ENCODE measurements around the gene FOXR2. TPM values are rescaled to one million over a fixed set of nuclear protein-coding genes. Genes with fewer than 3 reads are reported as not detected.

Gene FOXR2
- total RNA-seq (not detected), polyA plus RNA-seq (not detected)
- long read RNA-seq, donor 1 = 0 reads
- long read RNA-seq, donor 2 = 0 reads
- long read RNA-seq, donor 3 = 0 reads
- long read RNA-seq, donor 4 = 0 reads
- long read RNA-seq, donor 5 = 0 reads
- long read RNA-seq, donor 6 = 0 reads
- long read RNA-seq, donor 7 = 0 reads
- long read RNA-seq, donor 8 = 0 reads
- long read RNA-seq, donor 9 = 0 reads
- long read RNA-seq, donor 10 = 0 reads

DNA sequence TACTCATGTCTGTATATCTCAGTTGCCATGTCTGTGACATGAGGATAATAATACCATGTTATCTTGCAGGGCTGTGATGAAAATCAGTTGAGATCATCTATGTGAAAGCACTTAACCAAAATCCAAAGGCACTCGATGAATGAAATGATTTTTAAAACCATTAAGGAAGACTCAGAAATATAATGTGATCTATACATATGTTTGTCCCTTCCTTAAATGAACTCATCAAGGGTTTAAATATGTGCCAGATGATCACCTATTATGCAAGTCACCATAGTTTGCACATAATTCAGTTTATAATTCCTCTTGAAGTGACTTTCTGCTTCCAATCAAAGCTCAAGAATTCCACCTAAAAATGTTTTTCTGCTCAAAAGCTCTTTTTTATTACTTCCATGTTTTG, at the start of gene FOXR2:
Gene FOXR2, plus strand, starts transcription at position 301 of the 400 bp plus-strand sequence. CDS start 312 bp downstream, outside the sequence.
- Histone ChIP-seq H3K27ac (ENCODE audit: low read depth in 1 of 2, low read length in 1 of 2) (no peak within 1 kb of the TSS), H3K36me3 (ENCODE audit: control insufficient read depth in 2 of 2, insufficient read depth in 2 of 2, low read length in 1 of 2) (no peaks in the 10 kb centered on the region), H3K27me3 (ENCODE audit: control insufficient read depth in 2 of 2, insufficient read depth in 1 of 2, low read length in 1 of 2) (no peaks in the 10 kb centered on the region), H3K4me3 (ENCODE audit: low read length in 2 of 2) (no peak within 1 kb of the TSS), H3K4me1 (ENCODE audit: control insufficient read depth in 2 of 2, insufficient read depth in 2 of 2, low read length in 2 of 2) (no peaks in the 10 kb centered on the region), H3K9me3 (ENCODE audit: control insufficient read depth in 2 of 2, insufficient read depth in 1 of 2, low read length in 1 of 2) (no peaks in the 10 kb centered on the region)
- no peak for DNase-seq (ENCODE audit: low read depth in 6 of 9, low spot score in 9 of 9)
- WGBS = 100% methylated on average over 1 of the region's 1 CpG

DNA sequence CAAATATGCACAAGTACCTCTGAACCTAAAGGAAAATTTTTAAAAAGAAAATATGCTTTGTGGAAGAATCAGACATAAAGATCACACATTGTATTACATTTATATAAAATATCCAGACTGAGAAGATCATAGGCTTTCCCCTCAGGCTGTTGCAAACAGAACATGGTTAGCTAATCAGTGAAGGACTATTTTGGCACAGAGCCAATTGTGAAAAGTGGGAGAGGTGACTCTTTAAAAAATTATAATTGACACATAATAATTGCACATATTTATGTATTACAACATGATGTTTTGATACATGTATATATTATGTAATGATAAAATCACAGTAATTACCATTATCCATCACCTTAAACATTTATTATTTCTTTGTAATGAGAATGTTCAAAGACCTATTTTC, 44.1 kb upstream of the FOXR2 start:
- no peak for DNase-seq (ENCODE audit: low read depth in 6 of 9, low spot score in 9 of 9)
- no peak overlapping the region for H3K27ac ChIP-seq (ENCODE audit: low read depth in 1 of 2, low read length in 1 of 2)
- H3K4me3 ChIP-seq (ENCODE audit: low read length in 2 of 2) = no peak overlapping the region

GRCh38 chrX:55582447-55582846, 40.8 kb upstream of the FOXR2 start:
- Histone ChIP-seq H3K9me3 (ENCODE audit: control insufficient read depth in 2 of 2, insufficient read depth in 1 of 2, low read length in 1 of 2) (no peaks in the 10 kb centered on the region), H3K4me1 (ENCODE audit: control insufficient read depth in 2 of 2, insufficient read depth in 2 of 2, low read length in 2 of 2) (no peaks in the 10 kb centered on the region), H3K27me3 (ENCODE audit: control insufficient read depth in 2 of 2, insufficient read depth in 1 of 2, low read length in 1 of 2) (no peaks in the 10 kb centered on the region), H3K4me3 (ENCODE audit: low read length in 2 of 2) (no peak overlapping the region), H3K27ac (ENCODE audit: low read depth in 1 of 2, low read length in 1 of 2) (no peak overlapping the region), H3K36me3 (ENCODE audit: control insufficient read depth in 2 of 2, insufficient read depth in 2 of 2, low read length in 1 of 2) (no peaks in the 10 kb centered on the region)
- WGBS = 97% methylated on average over 1 of the region's 1 CpG
- no peak for DNase-seq (ENCODE audit: low read depth in 6 of 9, low spot score in 9 of 9)

More for the DNA sequence above, 44.1 kb upstream of the FOXR2 start:
- Histone ChIP-seq H3K9me3 (ENCODE audit: control insufficient read depth in 2 of 2, insufficient read depth in 1 of 2, low read length in 1 of 2) (no peaks in the 10 kb centered on the region), H3K36me3 (ENCODE audit: control insufficient read depth in 2 of 2, insufficient read depth in 2 of 2, low read length in 1 of 2) (no peaks in the 10 kb centered on the region), H3K4me1 (ENCODE audit: control insufficient read depth in 2 of 2, insufficient read depth in 2 of 2, low read length in 2 of 2) (no peaks in the 10 kb centered on the region), H3K27me3 (ENCODE audit: control insufficient read depth in 2 of 2, insufficient read depth in 1 of 2, low read length in 1 of 2) (no peaks in the 10 kb centered on the region)

DNA sequence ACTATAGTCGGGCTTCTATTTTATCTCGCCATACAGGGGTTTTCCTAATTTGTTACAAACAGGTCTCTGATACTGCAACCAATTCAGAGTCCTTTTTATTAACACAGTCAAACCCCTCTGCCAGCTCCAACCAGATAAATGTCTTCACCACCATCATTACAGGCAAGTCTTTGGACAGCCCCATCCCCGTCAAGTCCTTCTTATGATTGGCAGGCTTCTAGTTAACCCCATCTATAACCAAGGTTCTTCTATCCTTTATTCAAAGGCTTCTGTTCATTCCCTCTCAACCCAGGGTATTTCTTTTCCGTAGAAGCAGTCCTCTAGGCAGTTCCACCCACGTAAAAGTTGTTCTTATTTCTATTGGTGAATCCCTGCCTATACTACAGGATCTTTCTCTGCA, 29.9 kb upstream of the FOXR2 start:
- Histone ChIP-seq H3K4me1 (ENCODE audit: control insufficient read depth in 2 of 2, insufficient read depth in 2 of 2, low read length in 2 of 2) (no peaks in the 10 kb centered on the region), H3K4me3 (ENCODE audit: low read length in 2 of 2) (no peak overlapping the region), H3K9me3 (ENCODE audit: control insufficient read depth in 2 of 2, insufficient read depth in 1 of 2, low read length in 1 of 2) (no peaks in the 10 kb centered on the region), H3K27ac (ENCODE audit: low read depth in 1 of 2, low read length in 1 of 2) (no peak overlapping the region), H3K27me3 (ENCODE audit: control insufficient read depth in 2 of 2, insufficient read depth in 1 of 2, low read length in 1 of 2) (no peaks in the 10 kb centered on the region), H3K36me3 (ENCODE audit: control insufficient read depth in 2 of 2, insufficient read depth in 2 of 2, low read length in 1 of 2) (no peaks in the 10 kb centered on the region)
- 93% methylated on average over 5 of the region's 5 CpGs for WGBS
- DNase-seq (ENCODE audit: low read depth in 6 of 9, low spot score in 9 of 9) = no peak

DNA sequence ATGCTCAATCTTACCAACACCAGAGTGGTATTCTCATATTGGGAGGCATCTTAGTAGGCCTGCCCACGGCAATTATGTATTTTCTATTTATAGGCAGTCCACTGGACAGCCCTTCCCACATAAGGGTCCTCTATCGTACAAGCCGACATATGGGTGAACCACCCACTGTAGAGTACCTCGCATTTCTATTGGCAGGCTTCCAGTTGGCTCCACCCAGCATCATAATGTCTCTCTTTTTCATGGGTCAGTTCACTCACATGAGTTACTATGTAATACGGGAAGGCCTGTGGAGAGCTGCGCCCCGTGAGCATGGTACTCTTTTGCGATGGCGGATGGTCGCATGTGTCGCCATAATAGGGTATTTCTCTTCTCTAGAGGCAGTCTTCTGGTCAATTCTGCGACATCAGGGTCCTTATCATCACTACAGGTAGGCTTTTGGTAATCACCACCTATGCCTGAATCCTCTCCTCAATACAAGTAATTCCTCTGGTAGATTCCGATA, 29.4 kb upstream of the FOXR2 start:
- H3K27me3 ChIP-seq (ENCODE audit: control insufficient read depth in 2 of 2, insufficient read depth in 1 of 2, low read length in 1 of 2) = no peaks in the 10 kb centered on the region
- no peak for DNase-seq (ENCODE audit: low read depth in 6 of 9, low spot score in 9 of 9)
- WGBS = 93% methylated on average over 13 of the region's 13 CpGs

GRCh38 chrX:55598333-55598732, 24.9 kb upstream of the FOXR2 start:
- WGBS = 87% methylated on average over 7 of the region's 7 CpGs
- Histone ChIP-seq H3K27ac (ENCODE audit: low read depth in 1 of 2, low read length in 1 of 2) (no peak overlapping the region), H3K4me3 (ENCODE audit: low read length in 2 of 2) (no peak overlapping the region), H3K4me1 (ENCODE audit: control insufficient read depth in 2 of 2, insufficient read depth in 2 of 2, low read length in 2 of 2) (no peaks in the 10 kb centered on the region), H3K9me3 (ENCODE audit: control insufficient read depth in 2 of 2, insufficient read depth in 1 of 2, low read length in 1 of 2) (no peaks in the 10 kb centered on the region), H3K36me3 (ENCODE audit: control insufficient read depth in 2 of 2, insufficient read depth in 2 of 2, low read length in 1 of 2) (no peaks in the 10 kb centered on the region), H3K27me3 (ENCODE audit: control insufficient read depth in 2 of 2, insufficient read depth in 1 of 2, low read length in 1 of 2) (no peaks in the 10 kb centered on the region)
- DNase-seq (ENCODE audit: low read depth in 6 of 9, low spot score in 9 of 9) = no peak

More for the DNA sequence above, 29.4 kb upstream of the FOXR2 start:
- Histone ChIP-seq H3K9me3 (ENCODE audit: control insufficient read depth in 2 of 2, insufficient read depth in 1 of 2, low read length in 1 of 2) (no peaks in the 10 kb centered on the region), H3K36me3 (ENCODE audit: control insufficient read depth in 2 of 2, insufficient read depth in 2 of 2, low read length in 1 of 2) (no peaks in the 10 kb centered on the region), H3K4me1 (ENCODE audit: control insufficient read depth in 2 of 2, insufficient read depth in 2 of 2, low read length in 2 of 2) (no peaks in the 10 kb centered on the region), H3K27ac (ENCODE audit: low read depth in 1 of 2, low read length in 1 of 2) (no peak overlapping the region), H3K4me3 (ENCODE audit: low read length in 2 of 2) (no peak overlapping the region)

- H3K27ac ChIP-seq (ENCODE audit: low read depth in 1 of 2, low read length in 1 of 2) = no peak overlapping the region
- H3K9me3 ChIP-seq (ENCODE audit: control insufficient read depth in 2 of 2, insufficient read depth in 1 of 2, low read length in 1 of 2) = no peaks in the 10 kb centered on the region
- H3K27me3 ChIP-seq (ENCODE audit: control insufficient read depth in 2 of 2, insufficient read depth in 1 of 2, low read length in 1 of 2) = no peaks in the 10 kb centered on the region
- H3K4me3 ChIP-seq (ENCODE audit: low read length in 2 of 2) = no peak overlapping the region
- no peak for DNase-seq (ENCODE audit: low read depth in 6 of 9, low spot score in 9 of 9)
- 83% methylated on average over 2 of the region's 2 CpGs for WGBS
- H3K4me1 ChIP-seq (ENCODE audit: control insufficient read depth in 2 of 2, insufficient read depth in 2 of 2, low read length in 2 of 2) = no peaks in the 10 kb centered on the region
- no peaks in the 10 kb centered on the region for H3K36me3 ChIP-seq (ENCODE audit: control insufficient read depth in 2 of 2, insufficient read depth in 2 of 2, low read length in 1 of 2)
These were observed 3.7 kb upstream of the FOXR2 start for GRCh38 chrX:55619547-55619946.

- H3K36me3 ChIP-seq (ENCODE audit: control insufficient read depth in 2 of 2, insufficient read depth in 2 of 2, low read length in 1 of 2) = no peaks in the 10 kb centered on the region
- no peaks in the 10 kb centered on the region for H3K4me1 ChIP-seq (ENCODE audit: control insufficient read depth in 2 of 2, insufficient read depth in 2 of 2, low read length in 2 of 2)
- H3K27ac ChIP-seq (ENCODE audit: low read depth in 1 of 2, low read length in 1 of 2) = no peak overlapping the region
- H3K27me3 ChIP-seq (ENCODE audit: control insufficient read depth in 2 of 2, insufficient read depth in 1 of 2, low read length in 1 of 2) = no peaks in the 10 kb centered on the region
- DNase-seq (ENCODE audit: low read depth in 6 of 9, low spot score in 9 of 9) = no peak
- WGBS = 78% methylated on average over 5 of the region's 5 CpGs
- H3K4me3 ChIP-seq (ENCODE audit: low read length in 2 of 2) = no peak overlapping the region
- no peaks in the 10 kb centered on the region for H3K9me3 ChIP-seq (ENCODE audit: control insufficient read depth in 2 of 2, insufficient read depth in 1 of 2, low read length in 1 of 2)
These were observed 1.2 kb downstream of the FOXR2 start for GRCh38 chrX:55624403-55624802.

- DNase-seq (ENCODE audit: low read depth in 6 of 9, low spot score in 9 of 9) = no peak
- no peaks in the 10 kb centered on the region for H3K4me1 ChIP-seq (ENCODE audit: control insufficient read depth in 2 of 2, insufficient read depth in 2 of 2, low read length in 2 of 2)
- H3K27me3 ChIP-seq (ENCODE audit: control insufficient read depth in 2 of 2, insufficient read depth in 1 of 2, low read length in 1 of 2) = no peaks in the 10 kb centered on the region
- 92% methylated on average over 8 of the region's 8 CpGs for whole genome bisulfite sequencing
- H3K4me3 ChIP-seq (ENCODE audit: low read length in 2 of 2) = no peak overlapping the region
- no peaks in the 10 kb centered on the region for H3K36me3 ChIP-seq (ENCODE audit: control insufficient read depth in 2 of 2, insufficient read depth in 2 of 2, low read length in 1 of 2)
- peaks cover 0 to 12% of the 10 kb centered on the region in 2 donors for H3K9me3 ChIP-seq (ENCODE audit: control insufficient read depth in 2 of 2, insufficient read depth in 1 of 2, low read length in 1 of 2)
- H3K27ac ChIP-seq (ENCODE audit: low read depth in 1 of 2, low read length in 1 of 2) = no peak overlapping the region
These were observed 12.9 kb downstream of the FOXR2 start for GRCh38 chrX:55636109-55636508.

All from thymus (tissue), 14 donors.